K562 (cell line): ENCODE data around the gene SHH. TPM values are rescaled to one million over a fixed set of nuclear protein-coding genes. Genes with fewer than 3 reads are reported as not detected.

Experiments used
- ATAC-seq: fragments of 200-7000 bp; cut with Tn5 transposase; 3 replicates; pipeline ENCODE4 v1.9.1; 2020; ENCODE audit warnings: moderate library complexity
- BruUV-seq: library from RNA; stranded (reverse); fragments of 400-500 nt; replicated peaks from 2 replicates; lab custom pipeline; 2021; lab: Mats Ljungman, UMichigan
- CTCF ChIA-PET: fragments of 300-600 bp; formaldehyde crosslinking; extraction: SDS; loops from one replicate; lab custom pipeline; 2021; ENCODE audit warnings: low intra/inter-chr PET ratio; lab: Yijun Ruan, JAX
- POLR2A ChIA-PET: fragments of 300-600, 350-650 bp; sonication (Branson Sonifier 250); formaldehyde crosslinking; extraction: SDS; loops from one replicate; lab custom pipeline; 2021; ENCODE audit warnings: antibody characterized with exemption, inconsistent platforms; lab: Yijun Ruan, JAX
- DNase-seq, 4 experiments: peaks; one replicate each; pipeline versions ENCODE4 v3.0.0 to v3.0.0-alpha.2; 2011 to 2018; ENCODE audit warnings: low spot score in 3 of 4, mixed read lengths in 3 of 4; ENCODE audit errors: extremely low read depth in 1 of 4
- FAIRE-seq: peaks from 2 replicates; lab custom pipeline; 2011; peaks lifted over from hg19 to GRCh38; lab: Jason Lieb, UNC
- H2AFZ ChIP-seq: 2 replicates; pipeline ENCODE4 v1.6.0; 2011; ENCODE audit warnings: low read depth, low read length, control low read depth, inconsistent platforms
- H3K27ac ChIP-seq: fragments of 200-600 bp; 3 replicates; pipeline ENCODE4 v1.8.0; 2011; ENCODE audit warnings: low read depth, mild to moderate bottlenecking, control low read depth, inconsistent platforms, low read length, moderate library complexity, mixed read lengths; ENCODE audit errors: extremely low read depth
- H3K27me3 ChIP-seq, 2 experiments: fragments of 300-600 bp in 1 of 2; 2 replicates in 1 of 2; 3 replicates in 1 of 2; pipeline versions ENCODE4 v1.6.0 to v1.8.0; 2011; ENCODE audit warnings: inconsistent platforms in 2 of 2, low read length in 2 of 2, mild to moderate bottlenecking in 1 of 2, mixed read lengths in 1 of 2, moderate library complexity in 1 of 2; ENCODE audit not compliant: control insufficient read depth in 2 of 2, insufficient read depth in 2 of 2
- H3K36me3 ChIP-seq: fragments of 300-600 bp; 3 replicates; pipeline ENCODE4 v1.8.0; 2011; ENCODE audit warnings: mild to moderate bottlenecking, low read length, inconsistent platforms; ENCODE audit not compliant: control insufficient read depth, insufficient read depth
- H3K4me1 ChIP-seq, 2 experiments: fragments of 200-600 bp in 1 of 2; replicated peaks in 1 of 2; 2 replicates in 1 of 2; 3 replicates in 1 of 2; pipeline versions ENCODE4 v1.5.1 to v1.8.0; 2011; ENCODE audit warnings: inconsistent platforms in 2 of 2, low read length in 2 of 2, mild to moderate bottlenecking in 1 of 2, mixed read lengths in 1 of 2, moderate library complexity in 1 of 2; ENCODE audit not compliant: control insufficient read depth in 2 of 2, insufficient read depth in 2 of 2
- H3K4me2 ChIP-seq: 2 replicates; pipeline ENCODE4 v1.6.1; 2011; ENCODE audit warnings: low read length, control low read depth, inconsistent platforms, mixed read lengths; ENCODE audit not compliant: insufficient read depth
- H3K4me3 ChIP-seq: fragments of 200-600 bp; sonication (generic), shearing (Covaris generic); 2 replicates; pipeline ENCODE4 v1.5.1; 2016; ENCODE audit warnings: control low read depth, inconsistent platforms
- H3K79me2 ChIP-seq: fragments of 200-600 bp; 3 replicates; pipeline ENCODE4 v1.8.0; 2011; ENCODE audit warnings: low read length, inconsistent platforms; ENCODE audit not compliant: control insufficient read depth, insufficient read depth
- H3K9ac ChIP-seq, 2 experiments: 2 replicates each; pipeline versions ENCODE4 v1.6.0 to v1.6.1; 2011; ENCODE audit warnings: low read depth in 2 of 2, low read length in 2 of 2, control low read depth in 1 of 2, inconsistent platforms in 1 of 2, mild to moderate bottlenecking in 1 of 2, mixed read lengths in 1 of 2; ENCODE audit not compliant: insufficient read depth in 1 of 2
- H3K9me1 ChIP-seq: one replicate; pipeline ENCODE4 v1.6.0; 2011; ENCODE audit warnings: inconsistent platforms, mild to moderate bottlenecking, low read length, moderate library complexity; ENCODE audit not compliant: control insufficient read depth, insufficient read depth
- H3K9me3 ChIP-seq: replicated peaks from 2 replicates; pipeline ENCODE4 v1.5.1; 2011; ENCODE audit warnings: low read depth, low read length, inconsistent platforms; ENCODE audit not compliant: control insufficient read depth, insufficient read depth
- H4K20me1 ChIP-seq: replicated peaks from 2 replicates; pipeline ENCODE4 v1.6.1; 2011; ENCODE audit warnings: low read length, inconsistent platforms, mixed read lengths; ENCODE audit not compliant: control insufficient read depth, insufficient read depth
- FOXA1 ChIP-seq: fragments of 450-650 bp; IDR thresholded peaks from 2 replicates; pipeline ENCODE4 v1.6.1; 2016; ENCODE audit warnings: mild to moderate bottlenecking, borderline replicate concordance
- NFYB ChIP-seq: IDR thresholded peaks from 2 replicates; pipeline ENCODE4 v1.6.1; 2011; ENCODE audit warnings: mild to moderate bottlenecking, moderate library complexity; ENCODE audit not compliant: insufficient read length; ENCODE audit errors: extremely low read depth
- POLR2AphosphoS5 ChIP-seq: IDR thresholded peaks from 2 replicates; pipeline ENCODE4 v1.6.1; 2011; ENCODE audit warnings: mild to moderate bottlenecking, low read depth, low read length, moderate library complexity; ENCODE audit not compliant: control insufficient read depth, insufficient read depth
- POLR2G ChIP-seq: fragments of 200-400 bp; formaldehyde crosslinking; IDR thresholded peaks from 2 replicates; pipeline ENCODE4 v1.6.1; 2017; ENCODE audit warnings: low read depth, mild to moderate bottlenecking, antibody characterized with exemption, low read length, moderate library complexity
- TEAD4 ChIP-seq, 2 experiments: sonication (generic) in 1 of 2; formaldehyde crosslinking in 1 of 2; IDR thresholded peaks; 2 replicates each; pipeline versions ENCODE4 v1.6.1 to v1.8.0; 2012 to 2022; ENCODE audit warnings: borderline replicate concordance in 1 of 2, inconsistent platforms in 1 of 2, low read length in 1 of 2, mild to moderate bottlenecking in 1 of 2, missing genetic modification reagents in 1 of 2
- ZNF165 ChIP-seq: fragments of 250-450 bp; sonication (Bioruptor Pico); IDR thresholded peaks from 2 replicates; pipeline ENCODE4 v1.4.0; 2020; ENCODE audit warnings: borderline replicate concordance
- WGBS: fragments of 100-300 bp; shearing (Covaris generic); methylation state at CpG from one replicate; pipeline ENCODE4 v1.1.6; 2016; ENCODE audit warnings: low coverage, mixed read lengths; ENCODE audit not compliant: insufficient coverage; ENCODE audit errors: missing lambda C conversion rate; 5-methylcytosine and 5-hydroxymethylcytosine counted together
- in situ Hi-C: fragments of 300-500 bp; cut with MboI; formaldehyde crosslinking; loops from 4 replicates; pipeline ENCODE4 v1.15.0; 2018; ENCODE audit warnings: inconsistent platforms, mixed read lengths
- intact Hi-C: fragments of 100-400 bp; cut with micrococcal nuclease; formaldehyde crosslinking; loops from 2 replicates; pipeline ENCODE4 v1.14.2; 2022
- polyA plus RNA-seq, 8 experiments: library from polyadenylated mRNA; depleted of rRNA in 4 of 8; stranded (reverse) in 5 of 8; unstranded in 3 of 8; fragments of >200 nt; fragmentation: Nextera tagmentation in 2 of 8; fragmentation: Illumina TruSeq in 1 of 8; extraction: Ambion mirVana in 2 of 8; extraction: Trizol in 1 of 8; gene quantifications; 2 replicates each; pipeline versions ENCODE4 v1.2.1 to v1.2.3, GENCODE V29; 2011 to 2014; ENCODE audit warnings: inconsistent platforms in 1 of 8, missing spikeins in 1 of 8
- total RNA-seq, 7 experiments: library from RNA; depleted of rRNA in 6 of 7; stranded (reverse); fragments of >200 nt in 6 of 7; fragmentation: Illumina TruSeq in 2 of 7; extraction: Trizol in 2 of 7; gene quantifications; 2 replicates each; pipeline versions ENCODE4 v1.2.1 to v1.2.3, GENCODE V29; 2011 to 2021; ENCODE audit warnings: low replicate concordance in 1 of 7

Gene SHH
- total and polyA plus RNA-seq, 9 of the 15 experiments (the other 6 are each of a cell fraction or from before 2014, with no cell fraction given), result 0.09 TPM; not detected in 8

DNA sequence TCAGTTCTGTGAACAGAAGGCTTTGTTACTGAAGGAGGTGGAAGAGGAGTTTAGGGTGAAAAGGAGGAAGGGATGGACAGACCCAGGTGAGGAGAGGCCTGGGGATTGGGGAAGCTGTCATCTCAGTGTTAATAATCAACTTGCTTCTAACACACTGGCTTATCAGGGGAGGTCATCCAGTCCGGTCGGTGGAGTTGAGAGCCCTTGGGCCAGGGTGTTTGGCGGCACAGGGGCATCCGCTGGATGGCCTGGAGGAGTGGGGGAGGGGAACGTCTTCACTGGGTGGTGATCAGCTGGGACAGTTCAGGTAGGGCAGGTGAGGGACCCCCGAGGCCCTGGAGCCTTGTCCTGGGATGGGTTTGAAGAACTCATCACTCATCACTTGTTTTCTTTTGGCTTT is 33.9 kb downstream of the SHH start:
- 83% methylated on average over 6 of the region's 6 CpGs for whole genome bisulfite sequencing
- Histone ChIP-seq H3K4me1 (no peaks in the 10 kb centered on the region), H3K27me3 (no peaks in the 10 kb centered on the region), H3K9me1 (peaks cover 3% of the 10 kb centered on the region), H3K4me2 (no peak overlapping the region), H3K9me3 (no peaks in the 10 kb centered on the region), H3K79me2 (no peaks in the 10 kb centered on the region), H3K9ac (no peak overlapping the region), H4K20me1 (no peaks in the 10 kb centered on the region), H2AFZ (no peak overlapping the region), H3K36me3 (peaks cover 90% of the 10 kb centered on the region), H3K4me3 (no peak overlapping the region), H3K27ac (no peak overlapping the region)
- ATAC-seq, result no peak
- DNase-seq, result no peak
- ChIA-PET CTCF (no interaction called here), POLR2A (interaction anchor here (1.0 kb wide), 1 partner anchor 11 kb away, joined by 3 read pairs; no protein-coding TSS in a partner anchor)
- BruUV-seq, result no TSS peak
- intact Hi-C loops (no loop called here), in situ Hi-C loops (no loop called here)
- no peak for FAIRE-seq
- TF ChIP-seq FOXA1 (no peak), POLR2AphosphoS5 (0 out of 2 replicates have a peak, but pooled peaks have one; percentile 16)

DNA sequence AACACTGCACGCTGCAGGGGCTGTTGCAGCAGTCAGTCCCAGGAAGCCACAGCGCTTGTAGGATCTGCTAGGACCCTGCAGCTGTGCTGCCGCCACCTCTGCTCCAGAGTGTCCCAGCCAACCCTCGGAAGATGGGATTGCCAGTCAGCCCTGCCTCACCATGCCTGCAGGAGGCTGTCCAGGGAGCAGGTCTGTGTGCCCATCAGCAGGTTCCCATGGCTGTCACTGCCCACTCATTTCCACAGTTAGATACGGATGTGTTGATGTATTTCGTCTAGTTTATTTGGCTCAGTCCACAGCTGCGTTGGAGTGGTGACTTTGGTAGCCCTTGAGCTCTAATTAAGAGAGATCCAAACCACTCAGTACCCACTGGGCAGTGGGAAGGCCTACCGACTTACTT is 35.7 kb downstream of the SHH start:
- Histone ChIP-seq H3K79me2 (no peaks in the 10 kb centered on the region), H3K4me1 (no peaks in the 10 kb centered on the region), H3K9ac (0 out of 4 replicates have a peak overlapping the region, but pooled peaks of 1 of the 2 experiments have one; percentile 17), H3K9me1 (peaks cover 3% of the 10 kb centered on the region), H3K27me3 (no peaks in the 10 kb centered on the region), H2AFZ (no peak overlapping the region), H4K20me1 (no peaks in the 10 kb centered on the region), H3K27ac (no peak overlapping the region), H3K4me2 (no peak overlapping the region), H3K36me3 (peaks cover 94% of the 10 kb centered on the region), H3K9me3 (no peaks in the 10 kb centered on the region), H3K4me3 (no peak overlapping the region)
- ChIA-PET POLR2A (no interaction called here), CTCF (no interaction called here)
- intact Hi-C loops (no loop called here), in situ Hi-C loops (no loop called here)
- 92% methylated on average over 8 of the region's 8 CpGs for WGBS
- DNase-seq, result no peak
- TF ChIP-seq ZNF165 (CRISPR knock-in tag) (no peak), POLR2G (peak; percentile 45; the same call in 1 of the 2 replicates), TEAD4 (IDR thresholded peaks at IDR 0.05; ENCODE audit: low read length) (no peak), TEAD4 (CRISPR knock-in tag; IDR thresholded peaks at IDR 0.05; ENCODE audit: borderline replicate concordance) (no peak), NFYB (no peak)
- ATAC-seq, result no peak; the same call in 2 of the 3 replicates
- no TSS peak for BruUV-seq
- FAIRE-seq, result no peak
